Stomach (tissue), 9 donors: ENCODE data around the gene EGFL7. TPM values are rescaled to one million over a fixed set of nuclear protein-coding genes. Genes with fewer than 3 reads are reported as not detected.

ENCODE experiments used
- DNase-seq, 2 donors: peaks; one replicate each; pipeline versions ENCODE4 v3.0.0 to v3.0.0-alpha.2; 2013 to 2019
- H3K27ac ChIP-seq, 5 donors: fragments of 200-600 bp in 4 of 5; sonication (generic) in 4 of 5; one replicate each; pipeline ENCODE4 v1.5.1; 2013 to 2019; ENCODE audit warnings: mild to moderate bottlenecking in 1 of 5, moderate library complexity in 1 of 5
- H3K27me3 ChIP-seq, 3 donors: fragments of 200-600 bp; sonication (generic); one replicate each; pipeline ENCODE4 v1.5.1; 2017 to 2019; ENCODE audit warnings: mixed run types in 1 of 3
- H3K36me3 ChIP-seq, 4 donors: fragments of 200-600 bp; sonication (generic); 1 replicate in 3 of 4; 2 replicates in 1 of 4; pipeline ENCODE4 v1.5.1; 2016 to 2019
- H3K4me1 ChIP-seq, 4 donors: fragments of 200-600 bp; sonication (generic); one replicate each; pipeline ENCODE4 v1.5.1; 2016 to 2019
- H3K4me3 ChIP-seq, 4 donors: fragments of 200-600 bp; sonication (generic) in 3 of 4; one replicate each; pipeline ENCODE4 v1.5.1; 2016 to 2019; ENCODE audit warnings: mild to moderate bottlenecking in 1 of 4
- H3K9me3 ChIP-seq, 4 donors: fragments of 200-600 bp; sonication (generic); one replicate each; pipeline ENCODE4 v1.5.1; 2016 to 2019
- CTCF ChIP-seq, 7 experiments: fragments of 450-650 bp in 4 of 7; fragments of 200-600 bp in 3 of 7; sonication (generic) in 3 of 7; IDR thresholded peaks; one replicate each; pipeline ENCODE4 v1.5.1; 2016 to 2019; ENCODE audit warnings: antibody characterized with exemption in 7 of 7, control low read depth in 2 of 7, mild to moderate bottlenecking in 1 of 7
- EP300 ChIP-seq: sonication (generic); formaldehyde crosslinking; IDR thresholded peaks from one replicate; pipeline ENCODE4 v1.6.1; 2017; ENCODE audit warnings: antibody characterized with exemption
- POLR2A ChIP-seq, 4 donors: fragments of 450-650 bp; IDR thresholded peaks; one replicate each; pipeline ENCODE4 v1.6.1; 2016; ENCODE audit warnings: antibody characterized with exemption in 4 of 4, control low read depth in 2 of 4, mild to moderate bottlenecking in 1 of 4, moderate library complexity in 1 of 4
- POLR2AphosphoS5 ChIP-seq, 3 donors: sonication (generic); formaldehyde crosslinking; IDR thresholded peaks; one replicate each; pipeline ENCODE4 v1.6.1; 2016; ENCODE audit warnings: antibody characterized with exemption in 3 of 3
- WGBS, 5 donors: extraction: QIAGEN DNeasy Blood & Tissue Kit in 3 of 5; methylation state at CpG; one replicate each; pipeline versions ENCODE4 v1.1.5 to v1.1.7; 2013 to 2018; 5-methylcytosine and 5-hydroxymethylcytosine counted together
- intact Hi-C: fragments of 100-400 bp; cut with DNase I; formaldehyde crosslinking; loops from one replicate; pipeline ENCODE4 v1.15.1; 2023; ENCODE audit warnings: low total_unique reads
- polyA plus RNA-seq, 3 donors: library from polyadenylated mRNA; stranded (reverse); fragments of 200-250 nt; gene quantifications; one replicate each; pipeline ENCODE4 v1.2.3, GENCODE V29; 2013
- total RNA-seq, 5 donors: library from RNA; depleted of rRNA; stranded (reverse); fragments of >200 nt; gene quantifications; one replicate each; pipeline versions ENCODE4 v1.1.0 to v1.2.3, GENCODE V29; 2014 to 2016
- donor health status: healthy with polysubstance abuse.
- donor health status: Bipolar disorder and iron deficiency.
- donor health status: healthy.

Gene EGFL7
- total and polyA plus RNA-seq, 8 donors = 20.9 to 1,085 (median 52.2) TPM

- WGBS, 5 donors = 54 to 65% (median 59%) methylated on average over 19 to 20 of the region's 20 CpGs
- no peaks in the 10 kb centered on the region for H3K36me3 ChIP-seq
- DNase-seq = no peak
- no peaks in the 10 kb centered on the region for H3K9me3 ChIP-seq
- peak overlapping the region in 1 of 5 donors; percentile 46 for H3K27ac ChIP-seq
- H3K4me1 ChIP-seq = peaks cover 48 to 59% (median 55%) of the 10 kb centered on the region in 4 donors
- H3K27me3 ChIP-seq = peaks cover 0 to 32% (median 4%) of the 10 kb centered on the region in 3 donors
- intact Hi-C loops = no loop called here
- no peak overlapping the region for H3K4me3 ChIP-seq
- TF ChIP-seq POLR2AphosphoS5 (IDR thresholded peaks at IDR 0.05) (no peak), CTCF (IDR thresholded peaks at IDR 0.05) (no peak), POLR2A (IDR thresholded peaks at IDR 0.05) (no peak), EP300 (no peak)
These were observed 35.3 kb downstream of the EGFL7 start for GRCh38 chr9:136697821-136698526.

GRCh38 chr9:136698635-136699246 lies 36.0 kb downstream of the EGFL7 start:
- DNase-seq = no peak
- no peak overlapping the region for H3K27ac ChIP-seq

GRCh38 chr9:136700304-136700703 lies 37.6 kb downstream of the EGFL7 start:
- Histone ChIP-seq H3K27me3 (peaks cover 0 to 32% (median 4%) of the 10 kb centered on the region in 3 donors), H3K36me3 (no peaks in the 10 kb centered on the region), H3K9me3 (no peaks in the 10 kb centered on the region), H3K4me3 (no peak overlapping the region), H3K4me1 (peaks cover 29 to 36% (median 33%) of the 10 kb centered on the region in 4 donors), H3K27ac (no peak overlapping the region)
- no peak for DNase-seq
- intact Hi-C loops = no loop called here
- 64 to 84% (median 72%) methylated on average over 13 of the region's 13 CpGs for WGBS, 5 donors
- TF ChIP-seq POLR2AphosphoS5 (IDR thresholded peaks at IDR 0.05) = peak in 1 of 3 donors; percentile 30
- TF ChIP-seq CTCF (IDR thresholded peaks at IDR 0.05) = no peak

More at GRCh38 chr9:136698635-136699246, 36.0 kb downstream of the EGFL7 start:
- no peaks in the 10 kb centered on the region for H3K36me3 ChIP-seq
- WGBS, 5 donors = 86 to 92% (median 88%) methylated on average over 10 to 11 of the region's 11 CpGs
- peaks cover 41 to 52% (median 47%) of the 10 kb centered on the region in 4 donors for H3K4me1 ChIP-seq
- H3K4me3 ChIP-seq = no peak overlapping the region
- H3K9me3 ChIP-seq = no peaks in the 10 kb centered on the region
- TF ChIP-seq CTCF (IDR thresholded peaks at IDR 0.05) = no peak
- intact Hi-C loops = no loop called here
- H3K27me3 ChIP-seq = peaks cover 0 to 32% (median 4%) of the 10 kb centered on the region in 3 donors

- H3K36me3 ChIP-seq = no peaks in the 10 kb centered on the region
- H3K9me3 ChIP-seq = no peaks in the 10 kb centered on the region
- H3K4me3 ChIP-seq = peak overlapping the region in 1 of 4 donors; percentile 5
- TF ChIP-seq POLR2A (IDR thresholded peaks at IDR 0.05) (no peak), POLR2AphosphoS5 (IDR thresholded peaks at IDR 0.05) (no peak), EP300 (no peak), CTCF (IDR thresholded peaks at IDR 0.05) (no peak)
- no peak overlapping the region for H3K27ac ChIP-seq
- WGBS, 5 donors = 15 to 33% (median 28%) methylated on average over 38 of the region's 38 CpGs
- H3K27me3 ChIP-seq = peaks cover 0 to 32% (median 4%) of the 10 kb centered on the region in 3 donors
- intact Hi-C loops = no loop called here
- peak in 1 of 2 donors; percentile 62 for DNase-seq
- peaks cover 22 to 28% (median 25%) of the 10 kb centered on the region in 4 donors for H3K4me1 ChIP-seq
These were observed 38.4 kb downstream of the EGFL7 start for GRCh38 chr9:136700959-136701667.
